ENCODE data around the gene MARK1.

DNA sequence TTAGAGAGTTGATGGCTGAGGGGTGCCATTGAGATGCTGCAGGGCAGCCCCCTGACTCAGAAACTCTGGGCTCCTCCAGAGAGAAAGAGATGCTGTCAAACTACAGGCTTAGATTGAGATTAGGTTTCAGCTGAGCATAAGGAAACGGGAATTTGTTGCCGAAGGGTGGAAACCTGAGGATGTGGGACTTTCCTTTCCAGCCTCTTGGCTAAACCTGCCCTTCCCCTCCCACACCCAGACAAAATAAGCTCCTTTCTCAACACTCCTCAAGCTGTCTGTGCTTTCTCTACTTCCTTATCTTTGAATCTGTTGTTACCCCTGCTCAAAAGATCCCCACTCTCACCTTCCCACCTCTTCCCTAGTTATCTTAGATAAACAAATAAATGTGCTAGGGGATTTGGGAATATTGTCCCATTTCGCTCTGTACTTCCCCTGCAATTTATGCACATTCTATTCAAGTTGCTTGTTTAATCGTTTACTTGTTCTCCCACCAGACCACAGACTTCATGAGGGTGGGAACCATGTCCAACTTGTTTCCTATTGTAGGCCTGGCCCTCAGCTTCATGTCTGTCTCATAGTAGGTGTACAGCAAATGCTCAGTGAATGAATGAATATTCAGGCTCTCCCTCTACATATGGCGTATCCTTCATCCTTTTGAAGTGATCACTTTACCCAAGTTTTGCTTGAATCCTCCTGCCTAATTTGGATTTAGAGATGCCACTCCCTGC, 30.6 kb upstream of the MARK1 start:
- TF ChIP-seq, protein P1, sequence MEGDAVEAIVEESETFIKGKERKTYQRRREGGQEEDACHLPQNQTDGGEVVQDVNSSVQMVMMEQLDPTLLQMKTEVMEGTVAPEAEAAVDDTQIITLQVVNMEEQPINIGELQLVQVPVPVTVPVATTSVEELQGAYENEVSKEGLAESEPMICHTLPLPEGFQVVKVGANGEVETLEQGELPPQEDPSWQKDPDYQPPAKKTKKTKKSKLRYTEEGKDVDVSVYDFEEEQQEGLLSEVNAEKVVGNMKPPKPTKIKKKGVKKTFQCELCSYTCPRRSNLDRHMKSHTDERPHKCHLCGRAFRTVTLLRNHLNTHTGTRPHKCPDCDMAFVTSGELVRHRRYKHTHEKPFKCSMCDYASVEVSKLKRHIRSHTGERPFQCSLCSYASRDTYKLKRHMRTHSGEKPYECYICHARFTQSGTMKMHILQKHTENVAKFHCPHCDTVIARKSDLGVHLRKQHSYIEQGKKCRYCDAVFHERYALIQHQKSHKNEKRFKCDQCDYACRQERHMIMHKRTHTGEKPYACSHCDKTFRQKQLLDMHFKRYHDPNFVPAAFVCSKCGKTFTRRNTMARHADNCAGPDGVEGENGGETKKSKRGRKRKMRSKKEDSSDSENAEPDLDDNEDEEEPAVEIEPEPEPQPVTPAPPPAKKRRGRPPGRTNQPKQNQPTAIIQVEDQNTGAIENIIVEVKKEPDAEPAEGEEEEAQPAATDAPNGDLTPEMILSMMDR (IDR thresholded peaks at IDR 0.05) = no peak
- no peak for TF ChIP-seq EZH2 (IDR thresholded peaks at IDR 0.05; ENCODE audit: borderline replicate concordance, insufficient read depth, low read depth, low read length, poor library complexity, severe bottlenecking)

Data from B cell (primary cell).